GM12878 (cell line): ENCODE data around the gene FSTL1.

ENCODE experiments used
- CBX5 ChIP-seq: sonication (generic); IDR thresholded peaks from 2 replicates; pipeline ENCODE4 v1.6.1; 2016; ENCODE audit warnings: low read depth, moderate library complexity, mild to moderate bottlenecking, inconsistent platforms
- CHD2 ChIP-seq: IDR thresholded peaks from 2 replicates; pipeline ENCODE4 v1.6.1; 2011; ENCODE audit warnings: low read depth, low read length, improper control_type of control experiment, borderline replicate concordance
- GABPA ChIP-seq: IDR thresholded peaks from 2 replicates; pipeline ENCODE4 v1.6.1; 2014; ENCODE audit warnings: antibody characterized with exemption, low read depth, mild to moderate bottlenecking, inconsistent platforms
- HDAC6 ChIP-seq: fragments of 200-600 bp; sonication (generic); IDR thresholded peaks from one replicate; pipeline ENCODE4 v1.8.0; 2017; ENCODE audit warnings: antibody characterized with exemption; ENCODE audit not compliant: unreplicated experiment
- KDM1A ChIP-seq: fragments of 200-600 bp; sonication (generic); IDR thresholded peaks from 2 replicates; pipeline ENCODE4 v1.6.1; 2016; ENCODE audit warnings: borderline replicate concordance
- POLR2A ChIP-seq: IDR thresholded peaks from 2 replicates; pipeline ENCODE4 v1.6.1; 2011; ENCODE audit warnings: low read depth, mild to moderate bottlenecking, low read length
- POLR2AphosphoS5 ChIP-seq: IDR thresholded peaks from 2 replicates; pipeline ENCODE4 v1.6.1; 2011; ENCODE audit warnings: mild to moderate bottlenecking, low read length, inconsistent platforms
- SMAD1 ChIP-seq: fragments of 450-650 bp; IDR thresholded peaks from 2 replicates; pipeline ENCODE4 v1.6.1; 2018; ENCODE audit warnings: mild to moderate bottlenecking, low read depth; ENCODE audit not compliant: partially characterized antibody
- TF ChIP-seq, protein P1 (sequence below), 3 experiments: IDR thresholded peaks in 2 of 3; conservative IDR thresholded peaks in 1 of 3; 2 replicates each; pipeline ENCODE4 v1.5.1; 2011; ENCODE audit warnings: low read depth in 3 of 3, low read length in 3 of 3, mild to moderate bottlenecking in 3 of 3, control low read depth in 2 of 3, moderate library complexity in 2 of 3, inconsistent platforms in 1 of 3, mixed read lengths in 1 of 3; ENCODE audit not compliant: control insufficient read depth in 2 of 3, insufficient read depth in 1 of 3; ENCODE audit errors: extremely low read depth in 1 of 3

DNA sequence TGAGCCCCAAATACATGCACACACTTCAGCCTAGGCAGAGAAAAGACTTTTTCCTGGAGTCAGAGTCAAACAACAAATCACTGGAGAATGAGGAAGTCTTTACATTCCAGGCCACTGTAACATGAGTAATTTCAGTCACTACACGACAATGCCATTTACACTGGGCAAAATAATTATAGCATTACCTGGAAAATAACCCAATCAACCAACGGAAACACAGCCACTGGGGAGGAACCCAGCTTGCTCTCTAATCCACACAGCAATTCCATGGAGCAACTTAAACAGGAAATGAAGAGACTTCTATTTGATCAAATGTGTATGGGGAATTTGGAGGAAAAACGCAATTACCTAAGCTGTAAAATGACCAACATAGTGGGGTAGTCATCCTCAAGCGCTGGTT is 15.2 kb downstream of the FSTL1 start:
- TF ChIP-seq, protein P1, sequence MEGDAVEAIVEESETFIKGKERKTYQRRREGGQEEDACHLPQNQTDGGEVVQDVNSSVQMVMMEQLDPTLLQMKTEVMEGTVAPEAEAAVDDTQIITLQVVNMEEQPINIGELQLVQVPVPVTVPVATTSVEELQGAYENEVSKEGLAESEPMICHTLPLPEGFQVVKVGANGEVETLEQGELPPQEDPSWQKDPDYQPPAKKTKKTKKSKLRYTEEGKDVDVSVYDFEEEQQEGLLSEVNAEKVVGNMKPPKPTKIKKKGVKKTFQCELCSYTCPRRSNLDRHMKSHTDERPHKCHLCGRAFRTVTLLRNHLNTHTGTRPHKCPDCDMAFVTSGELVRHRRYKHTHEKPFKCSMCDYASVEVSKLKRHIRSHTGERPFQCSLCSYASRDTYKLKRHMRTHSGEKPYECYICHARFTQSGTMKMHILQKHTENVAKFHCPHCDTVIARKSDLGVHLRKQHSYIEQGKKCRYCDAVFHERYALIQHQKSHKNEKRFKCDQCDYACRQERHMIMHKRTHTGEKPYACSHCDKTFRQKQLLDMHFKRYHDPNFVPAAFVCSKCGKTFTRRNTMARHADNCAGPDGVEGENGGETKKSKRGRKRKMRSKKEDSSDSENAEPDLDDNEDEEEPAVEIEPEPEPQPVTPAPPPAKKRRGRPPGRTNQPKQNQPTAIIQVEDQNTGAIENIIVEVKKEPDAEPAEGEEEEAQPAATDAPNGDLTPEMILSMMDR (IDR thresholded peaks at IDR 0.05 in 2 of 3, conservative IDR thresholded peaks at IDR 0.05 in 1 of 3; ENCODE audit: control insufficient read depth in 2 of 3, extremely low read depth in 1 of 3, insufficient read depth in 1 of 3, low read depth in 3 of 3, low read length in 3 of 3) = no peak
- TF ChIP-seq HDAC6 (no peak), GABPA (no peak), CHD2 (no peak), SMAD1 (no peak), POLR2AphosphoS5 (no peak), CBX5 (no peak), KDM1A (no peak), POLR2A (no peak)
